PFSK-1 (cell line): Measurements from ENCODE around the gene MMP28.

Experiments used
- FOXP2 ChIP-seq: optimal IDR thresholded peaks from 2 replicates; pipeline ENCODE3; 2011; ENCODE audit warnings: borderline replicate concordance, control low read depth, inconsistent platforms; ENCODE audit not compliant: insufficient read depth; ENCODE audit errors: extremely low read length, extremely low read depth
- POLR2AphosphoS5 ChIP-seq: IDR thresholded peaks from 2 replicates; pipeline ENCODE4 v1.6.1; 2012; ENCODE audit warnings: low read depth, mild to moderate bottlenecking, control low read depth, low read length, moderate library complexity
- REST ChIP-seq, 2 experiments: IDR thresholded peaks; 2 replicates each; pipeline versions ENCODE4 v1.6.1 to v1.8.0; 2011 to 2012; ENCODE audit warnings: low read depth in 2 of 2, low read length in 2 of 2, control low read depth in 1 of 2, inconsistent platforms in 1 of 2, mild to moderate bottlenecking in 1 of 2, moderate library complexity in 1 of 2; ENCODE audit not compliant: insufficient read depth in 1 of 2
- SIN3A ChIP-seq: IDR thresholded peaks from 2 replicates; pipeline ENCODE4 v1.6.1; 2012; ENCODE audit warnings: mild to moderate bottlenecking, low read length, moderate library complexity, borderline replicate concordance; ENCODE audit not compliant: insufficient read depth
- TAF1 ChIP-seq: IDR thresholded peaks from 2 replicates; pipeline ENCODE4 v1.6.1; 2012; ENCODE audit warnings: low read length, control low read depth, borderline replicate concordance; ENCODE audit not compliant: insufficient read depth

The MMP28 gene

GRCh38 chr17:35731239-35731916 is 64.1 kb downstream of the MMP28 start, which contains the start of gene RASL10B:
Gene RASL10B (plus strand): TSS chr17:35731639. CDS start chr17:35735185, 3,546 bp downstream.
- TF ChIP-seq TAF1: no peak
- TF ChIP-seq SIN3A: no peak
- no peak for TF ChIP-seq FOXP2
- no peak for TF ChIP-seq POLR2AphosphoS5

- TF ChIP-seq REST (IDR thresholded peaks at IDR 0.05; ENCODE audit: insufficient read depth in 1 of 2, low read depth in 2 of 2, low read length in 2 of 2) (no peak), FOXP2 (no peak), SIN3A (no peak), TAF1 (no peak), POLR2AphosphoS5 (no peak)
Measured at GRCh38 chr17:35730400-35731005, 64.9 kb downstream of the MMP28 start.

GRCh38 chr17:35729405-35729833 is 66.0 kb downstream of the MMP28 start:
- TF ChIP-seq SIN3A: no peak
- TF ChIP-seq REST (IDR thresholded peaks at IDR 0.05; ENCODE audit: insufficient read depth in 1 of 2, low read depth in 2 of 2, low read length in 2 of 2): no peak
- TF ChIP-seq POLR2AphosphoS5: no peak
- TF ChIP-seq FOXP2: no peak
- no peak for TF ChIP-seq TAF1

- TF ChIP-seq TAF1 (no peak), FOXP2 (no peak), SIN3A (no peak), REST (IDR thresholded peaks at IDR 0.05; ENCODE audit: insufficient read depth in 1 of 2, low read depth in 2 of 2, low read length in 2 of 2) (no peak), POLR2AphosphoS5 (no peak)
Measured at GRCh38 chr17:35728551-35728950, 66.9 kb downstream of the MMP28 start.

- no peak for TF ChIP-seq POLR2AphosphoS5
- TF ChIP-seq REST (IDR thresholded peaks at IDR 0.05; ENCODE audit: insufficient read depth in 1 of 2, low read depth in 2 of 2, low read length in 2 of 2): no peak
- TF ChIP-seq TAF1: no peak
- TF ChIP-seq SIN3A: no peak
- TF ChIP-seq FOXP2: no peak
Measured at GRCh38 chr17:35727635-35728034, 67.8 kb downstream of the MMP28 start.
